GM12872 (cell line): Measurements from ENCODE around the gene SLC25A47.

Experiments
- TF ChIP-seq, protein P1 (sequence below): IDR thresholded peaks from 3 replicates; pipeline ENCODE4 v1.5.1; 2011; ENCODE audit warnings: low read depth, mild to moderate bottlenecking, low read length, moderate library complexity; ENCODE audit not compliant: insufficient read depth

Gene SLC25A47

GRCh38 chr14:100322138-100322957 is 791 bp upstream of the SLC25A47 start:
- TF ChIP-seq, protein P1, sequence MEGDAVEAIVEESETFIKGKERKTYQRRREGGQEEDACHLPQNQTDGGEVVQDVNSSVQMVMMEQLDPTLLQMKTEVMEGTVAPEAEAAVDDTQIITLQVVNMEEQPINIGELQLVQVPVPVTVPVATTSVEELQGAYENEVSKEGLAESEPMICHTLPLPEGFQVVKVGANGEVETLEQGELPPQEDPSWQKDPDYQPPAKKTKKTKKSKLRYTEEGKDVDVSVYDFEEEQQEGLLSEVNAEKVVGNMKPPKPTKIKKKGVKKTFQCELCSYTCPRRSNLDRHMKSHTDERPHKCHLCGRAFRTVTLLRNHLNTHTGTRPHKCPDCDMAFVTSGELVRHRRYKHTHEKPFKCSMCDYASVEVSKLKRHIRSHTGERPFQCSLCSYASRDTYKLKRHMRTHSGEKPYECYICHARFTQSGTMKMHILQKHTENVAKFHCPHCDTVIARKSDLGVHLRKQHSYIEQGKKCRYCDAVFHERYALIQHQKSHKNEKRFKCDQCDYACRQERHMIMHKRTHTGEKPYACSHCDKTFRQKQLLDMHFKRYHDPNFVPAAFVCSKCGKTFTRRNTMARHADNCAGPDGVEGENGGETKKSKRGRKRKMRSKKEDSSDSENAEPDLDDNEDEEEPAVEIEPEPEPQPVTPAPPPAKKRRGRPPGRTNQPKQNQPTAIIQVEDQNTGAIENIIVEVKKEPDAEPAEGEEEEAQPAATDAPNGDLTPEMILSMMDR = no peak

GRCh38 chr14:100323942-100324307 is 786 bp downstream of the SLC25A47 start:
- TF ChIP-seq, protein P1 = no peak

DNA sequence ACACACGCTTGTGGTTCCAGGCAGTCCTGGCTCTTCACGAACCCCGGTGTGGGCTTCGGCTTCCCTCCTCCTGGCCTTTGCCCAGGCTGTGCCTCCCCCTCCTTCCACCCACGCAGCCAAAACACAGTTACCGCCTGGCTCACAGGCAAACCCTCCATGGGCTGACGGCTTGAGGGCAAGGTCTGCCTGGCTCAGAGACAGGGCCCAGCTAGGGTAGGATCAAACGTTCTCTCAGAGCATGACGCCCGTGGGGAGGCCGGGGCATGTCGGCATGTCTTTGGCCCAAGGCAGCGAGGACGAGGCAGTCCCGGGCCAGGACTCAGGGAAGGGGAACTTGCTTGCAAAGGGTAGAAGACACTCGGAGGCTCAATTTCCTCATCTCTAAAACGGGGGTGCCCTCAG is 2.1 kb downstream of the SLC25A47 start:
- TF ChIP-seq, protein P1 = no peak

GRCh38 chr14:100325958-100326357 is 2.8 kb downstream of the SLC25A47 start:
- TF ChIP-seq, protein P1 = no peak

DNA sequence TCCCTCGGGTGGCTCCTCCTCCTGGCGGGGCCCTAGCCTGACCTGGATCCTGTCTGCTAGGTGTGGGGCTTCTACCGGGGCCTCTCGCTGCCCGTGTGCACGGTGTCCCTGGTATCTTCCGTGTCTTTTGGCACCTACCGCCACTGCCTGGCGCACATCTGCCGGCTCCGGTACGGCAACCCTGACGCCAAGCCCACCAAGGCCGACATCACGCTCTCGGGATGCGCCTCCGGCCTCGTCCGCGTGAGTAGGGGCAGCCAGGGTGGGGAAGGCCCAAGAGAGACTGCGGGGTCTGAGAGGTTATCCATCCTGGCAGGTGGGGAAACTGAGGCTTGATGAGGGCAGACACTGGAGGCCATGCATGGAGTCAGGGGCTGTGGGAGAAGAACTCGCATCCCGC is 4.0 kb downstream of the SLC25A47 start:
- TF ChIP-seq, protein P1 = no peak

- TF ChIP-seq, protein P1 = no peak
Observed at GRCh38 chr14:100328495-100329163, 5.5 kb downstream of the SLC25A47 start.

- TF ChIP-seq, protein P1 = no peak
Observed at GRCh38 chr14:100329233-100330006, 6.3 kb downstream of the SLC25A47 start.
